Measurements from ENCODE around the gene SLC39A3. TPM values are rescaled to one million over a fixed set of nuclear protein-coding genes. Genes with fewer than 3 reads are reported as not detected.
"Not testable (repeated sequence)": the region's sequence is repeated elsewhere in the genome, so short reads cannot be mapped to it uniquely, and the experiment has no call there.

Gene SLC39A3
- total RNA-seq, 1 donor from 2014 or later, result 14.2 TPM

DNA sequence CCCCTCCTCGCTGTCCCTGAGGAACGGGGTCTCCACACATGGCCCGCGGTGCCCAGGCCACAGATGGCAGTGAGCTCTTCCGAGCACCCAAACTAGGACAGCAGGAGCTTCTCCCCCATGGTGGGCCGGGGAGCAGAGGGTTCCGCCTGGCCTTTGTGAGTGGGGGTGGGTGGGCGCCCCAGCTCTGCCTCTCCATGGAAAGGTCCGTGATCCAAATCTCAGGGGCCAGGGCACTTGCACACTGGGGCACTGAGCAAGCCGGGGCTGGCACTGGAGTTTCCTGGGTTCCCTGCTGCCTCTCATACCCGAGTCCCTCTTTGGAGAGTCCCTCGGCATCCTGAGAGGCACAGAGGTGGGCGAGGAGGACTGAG is 16.5 kb downstream of the SLC39A3 start:
- DNase-seq (ENCODE audit: low read depth in 2 of 2), result no peak

GRCh38 chr19:2722541-2723344 is 17.1 kb downstream of the SLC39A3 start:
- peak in 1 of 2 donors; percentile 55 for DNase-seq (ENCODE audit: low read depth in 2 of 2)

GRCh38 chr19:2721570-2722540 is 18.0 kb downstream of the SLC39A3 start:
- DNase-seq (ENCODE audit: low read depth in 2 of 2), result no peak

GRCh38 chr19:2720777-2721569 is 18.8 kb downstream of the SLC39A3 start, which contains the start of gene DIRAS1:
Gene DIRAS1 (minus strand): TSS chr19:2721372. CDS start chr19:2717806, 3,566 bp downstream.
- DNase-seq (ENCODE audit: low read depth in 2 of 2), result no peak

- no peak for DNase-seq (ENCODE audit: low read depth in 2 of 2)
These were observed 19.7 kb downstream of the SLC39A3 start for GRCh38 chr19:2719920-2720776.

DNA sequence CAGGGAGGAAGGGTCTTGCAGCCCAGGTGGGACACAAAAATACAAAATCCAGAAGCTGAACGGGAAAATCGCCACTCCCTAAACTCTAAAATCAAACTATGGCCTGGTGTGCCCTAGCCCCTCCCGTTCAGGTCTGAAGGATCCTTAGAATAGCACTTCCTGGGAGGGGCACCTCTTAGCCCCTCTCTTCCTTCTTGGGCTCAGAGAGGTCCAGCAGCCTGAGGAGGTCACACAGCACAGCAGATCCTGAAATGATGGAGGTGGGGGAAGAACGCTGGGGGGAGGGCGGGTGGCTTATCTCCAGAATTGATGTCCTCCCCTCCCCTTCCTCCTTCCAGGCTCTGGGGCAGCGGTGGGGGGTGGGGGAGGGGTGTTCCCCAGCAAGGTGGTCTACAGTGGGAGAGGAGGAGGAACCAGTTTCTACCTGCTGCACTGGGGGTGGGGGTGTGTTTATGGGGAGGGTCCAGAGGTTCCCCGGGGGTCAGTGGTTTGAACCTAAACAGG is 20.5 kb downstream of the SLC39A3 start:
- DNase-seq (ENCODE audit: low read depth in 2 of 2), result no peak

DNA sequence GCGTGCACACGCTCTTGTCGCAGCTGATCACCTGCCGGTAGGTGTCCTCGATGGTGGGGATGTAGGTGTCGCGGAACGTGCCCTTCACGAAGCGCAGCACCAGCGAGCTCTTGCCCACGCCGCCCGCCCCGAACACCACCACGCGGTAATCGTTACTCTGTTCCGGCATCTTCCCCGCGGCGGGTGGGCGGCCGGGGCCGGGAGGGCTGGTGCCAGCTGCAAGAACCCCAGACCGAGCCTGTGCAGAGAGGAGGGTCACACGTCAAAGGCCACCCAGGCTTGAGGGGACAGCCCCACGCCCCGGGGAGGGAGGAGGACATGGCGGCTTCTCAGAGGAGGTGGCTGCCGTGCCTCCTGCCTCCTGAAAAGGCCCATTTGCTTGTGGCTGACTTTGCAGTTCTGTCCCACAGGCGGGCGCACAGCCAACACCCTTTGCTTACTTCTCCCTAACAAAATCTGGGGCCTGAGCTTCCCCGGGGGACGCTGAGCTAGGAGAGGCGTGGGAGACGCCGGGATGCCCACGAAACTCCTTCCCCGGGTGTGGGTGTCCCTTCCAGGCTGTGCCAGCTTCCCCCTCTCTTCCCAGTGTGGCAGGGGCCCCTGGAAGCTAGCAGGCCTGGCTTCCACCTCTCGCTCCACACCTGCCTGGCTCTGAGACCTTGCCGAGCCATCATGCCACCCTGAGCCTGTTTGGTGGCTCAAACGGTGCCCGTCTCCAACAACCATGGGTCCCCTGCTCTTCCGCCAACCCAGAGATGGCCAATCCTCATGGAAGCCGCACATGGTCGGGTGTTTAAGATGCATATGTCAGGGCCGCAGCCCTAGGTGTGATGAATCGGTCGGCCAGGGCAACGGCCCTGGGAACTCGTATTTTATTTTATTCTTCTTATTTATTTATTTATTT is 21.9 kb downstream of the SLC39A3 start:
- DNase-seq (ENCODE audit: low read depth in 2 of 2), result no peak

- no peak for DNase-seq (ENCODE audit: low read depth in 2 of 2)
These were observed 22.8 kb downstream of the SLC39A3 start for GRCh38 chr19:2716722-2717637.

DNA sequence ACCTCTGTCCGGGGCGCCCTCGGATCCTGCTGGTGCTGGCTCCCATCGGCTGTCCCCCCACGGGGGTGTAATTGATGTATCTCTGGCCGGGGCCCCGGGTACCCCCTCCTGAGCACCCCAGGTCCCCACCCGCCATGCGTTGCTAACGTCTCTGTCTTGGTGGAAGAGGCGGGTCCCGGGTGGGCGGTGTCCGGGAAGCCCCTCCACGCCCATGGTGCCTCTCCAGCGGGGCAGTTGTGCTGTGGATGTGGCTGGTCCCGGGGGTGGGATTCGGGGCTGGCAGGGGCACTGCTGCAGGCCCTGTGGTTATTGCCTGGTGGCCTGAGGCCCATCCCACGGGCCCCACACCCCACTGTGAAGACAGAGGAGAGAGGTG is 23.6 kb downstream of the SLC39A3 start:
- no peak for DNase-seq (ENCODE audit: low read depth in 2 of 2)

GRCh38 chr19:2715470-2716274 is 24.1 kb downstream of the SLC39A3 start:
- DNase-seq (ENCODE audit: low read depth in 2 of 2), result no peak

DNA sequence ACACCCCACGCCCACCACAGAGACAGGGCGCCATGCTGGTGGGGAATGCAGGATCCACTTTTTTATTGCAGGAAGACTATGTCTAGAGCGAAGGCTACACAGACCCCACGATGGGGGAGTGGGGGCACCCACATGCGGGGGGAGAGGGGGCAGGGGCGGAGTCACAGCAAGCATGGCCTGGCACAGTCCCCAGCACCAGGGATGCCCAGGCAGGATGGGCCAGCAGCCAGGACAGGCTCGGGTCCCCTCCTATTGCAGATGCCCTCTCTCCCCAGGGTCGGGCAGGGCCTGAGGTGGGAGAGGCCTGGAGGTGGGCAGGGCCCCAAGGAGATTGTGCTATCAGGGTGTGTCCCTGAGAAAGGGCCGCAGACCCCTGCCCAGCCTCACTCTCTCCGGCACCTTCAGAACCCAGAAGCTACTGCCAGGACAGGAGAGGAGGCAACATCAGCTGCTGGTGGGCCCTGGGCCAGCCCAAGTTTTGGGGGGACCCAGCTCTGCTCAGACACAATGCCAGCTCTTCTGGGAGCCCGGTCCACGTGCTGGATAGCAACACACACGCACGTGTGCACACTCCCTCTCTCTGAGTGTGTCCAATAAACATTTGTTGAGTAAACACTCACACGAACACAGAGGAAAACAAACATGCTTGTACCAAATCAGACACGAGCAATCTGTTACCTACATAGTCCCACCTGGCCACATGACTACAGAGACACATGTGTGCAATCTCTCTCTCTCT is 25.1 kb downstream of the SLC39A3 start:
- no peak for DNase-seq (ENCODE audit: low read depth in 2 of 2)

GRCh38 chr19:2714102-2714501 is 25.7 kb downstream of the SLC39A3 start:
- not testable (repeated sequence) for DNase-seq (ENCODE audit: low read depth in 2 of 2)

DNA sequence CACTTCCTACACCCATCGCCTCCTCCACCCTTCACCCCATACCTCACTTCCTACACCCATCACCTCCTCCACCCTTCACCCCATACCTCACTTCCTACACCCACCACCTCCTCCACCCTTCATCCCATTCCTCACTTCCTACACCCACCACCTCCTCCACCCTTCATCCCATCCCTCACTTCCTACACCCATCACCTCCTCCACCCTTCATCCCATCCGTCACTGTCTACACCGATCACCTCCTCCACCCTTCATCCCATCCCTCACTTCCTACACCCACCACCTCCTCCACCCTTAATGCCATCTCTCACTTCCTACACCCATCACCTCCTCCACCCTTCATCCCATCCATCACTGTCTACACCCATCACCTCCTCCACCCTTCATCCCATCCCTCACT is 26.6 kb downstream of the SLC39A3 start:
- DNase-seq (ENCODE audit: low read depth in 2 of 2), result not testable (repeated sequence)

DNA sequence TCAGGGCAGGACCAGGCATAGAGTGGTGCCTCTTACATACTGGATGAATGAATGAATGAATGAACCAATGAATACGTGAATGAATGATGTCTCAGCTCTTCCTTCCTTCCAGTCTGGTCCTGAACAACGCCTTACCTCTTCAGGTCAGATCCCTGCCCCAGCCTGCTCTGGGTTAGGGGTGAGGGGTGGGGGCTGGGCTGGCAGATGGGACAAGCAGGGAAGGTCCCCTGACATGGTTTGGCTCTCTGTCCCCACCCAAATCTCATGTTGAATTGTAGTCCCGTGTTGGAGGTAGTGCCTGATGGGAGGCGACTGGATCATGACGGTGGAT is 28.0 kb downstream of the SLC39A3 start:
- DNase-seq (ENCODE audit: low read depth in 2 of 2), result no peak

- no peak for DNase-seq (ENCODE audit: low read depth in 2 of 2)
These were observed 28.5 kb downstream of the SLC39A3 start for GRCh38 chr19:2711172-2711874.

- DNase-seq (ENCODE audit: low read depth in 2 of 2), result no peak
These were observed 33.6 kb downstream of the SLC39A3 start for GRCh38 chr19:2706251-2706650.
